GM10248 (cell line): ENCODE results near the gene IRF2.
"Not testable (repeated sequence)": the region's sequence is repeated elsewhere in the genome, so short reads cannot be mapped to it uniquely, and the experiment has no call there.

Experiments
- CTCF ChIA-PET: fragments of 300-600 bp; sonication (Branson Sonifier 250); formaldehyde crosslinking; extraction: SDS; loops from one replicate; lab custom pipeline; 2021; ENCODE audit warnings: antibody characterized with exemption; lab: Yijun Ruan, JAX
- POLR2A ChIA-PET: fragments of 350-650 bp; sonication (Branson Sonifier 250); formaldehyde crosslinking; extraction: SDS; loops from one replicate; lab custom pipeline; 2020; ENCODE audit warnings: antibody characterized with exemption; lab: Yijun Ruan, JAX
- DNase-seq: peaks from one replicate; pipeline ENCODE4 v3.0.0; 2012; ENCODE audit errors: extremely low spot score
- CTCF ChIP-seq: IDR thresholded peaks from 2 replicates; pipeline ENCODE4 v1.5.1; 2012; ENCODE audit warnings: mild to moderate bottlenecking, low read depth; ENCODE audit errors: extremely low read depth, missing control alignments, control extremely low read depth

IRF2 gene

GRCh38 chr4:184376126-184376838 lies 98.1 kb downstream of the IRF2 start:
- no peak for TF ChIP-seq CTCF
- ChIA-PET POLR2A (no interaction called here), CTCF (interaction anchor here (1.0 to 4.3 kb wide), 4 partner anchors 15 to 112 kb away, joined by 3 to 15 read pairs (median 6); no protein-coding TSS in a partner anchor)
- DNase-seq, result no peak

DNA sequence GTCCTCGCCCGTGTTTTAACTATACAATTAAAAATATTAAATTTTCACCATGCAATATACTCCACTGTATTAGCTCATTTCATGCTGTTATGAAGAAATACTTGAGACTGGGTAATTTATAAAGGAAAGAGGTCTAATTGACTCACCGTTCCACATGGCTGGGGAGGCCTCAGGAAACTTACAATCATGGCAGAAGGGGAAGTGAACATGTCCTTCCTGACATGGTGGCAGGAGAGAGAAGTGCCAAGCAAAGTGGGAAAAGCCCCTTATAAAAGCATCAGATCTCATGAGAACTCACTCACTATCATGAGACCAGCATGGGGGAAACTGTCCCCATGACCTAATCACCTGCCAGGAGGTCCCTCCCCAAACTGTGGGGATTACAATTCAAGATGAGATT lies 98.7 kb downstream of the IRF2 start:
- CTCF ChIA-PET, result interaction anchor here (0.8 to 4.3 kb wide), 3 partner anchors 9 to 112 kb away, joined by 3 to 15 read pairs (median 3); no protein-coding TSS in a partner anchor
- POLR2A ChIA-PET, DNase-seq: not testable (repeated sequence)

GRCh38 chr4:184375027-184375426 lies 99.3 kb downstream of the IRF2 start:
- no peak for TF ChIP-seq CTCF
- DNase-seq, result no peak
- POLR2A ChIA-PET, result no interaction called here
- CTCF ChIA-PET, result interaction anchor here (0.8 to 4.3 kb wide), 3 partner anchors 9 to 111 kb away, joined by 3 to 15 read pairs (median 3); no protein-coding TSS in a partner anchor

GRCh38 chr4:184373886-184374405 lies 100.4 kb downstream of the IRF2 start:
- DNase-seq, result no peak
- ChIA-PET POLR2A (no interaction called here), CTCF (interaction anchor here (0.8 to 1.1 kb wide), 2 partner anchors 9 to 13 kb away, joined by 3 read pairs; no protein-coding TSS in a partner anchor)
- TF ChIP-seq CTCF, result no peak

DNA sequence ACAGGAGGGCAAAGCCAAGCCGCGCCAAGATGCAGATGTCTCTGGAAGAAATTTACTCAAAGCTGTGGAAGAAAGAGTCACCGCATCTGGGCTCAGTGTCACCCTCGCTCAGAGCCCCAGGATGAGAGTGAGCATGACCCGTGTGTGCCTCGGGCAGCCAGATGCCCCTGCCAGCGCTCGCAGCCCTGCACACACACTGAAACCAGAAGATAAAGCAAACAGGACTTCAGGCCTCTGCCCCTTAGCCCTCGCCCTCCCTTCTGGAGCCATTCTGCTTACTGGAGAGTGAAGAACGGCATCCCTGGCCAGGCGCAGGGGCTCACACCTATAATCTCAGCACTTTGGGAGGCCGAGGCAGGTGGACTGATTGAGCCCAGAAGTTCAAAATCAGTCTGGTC lies 103.0 kb downstream of the IRF2 start:
- POLR2A ChIA-PET, result no interaction called here

GRCh38 chr4:184370711-184371389 lies 103.5 kb downstream of the IRF2 start:
- TF ChIP-seq CTCF, result no peak
- ChIA-PET POLR2A (no interaction called here), CTCF (interaction anchor here (0.9 to 3.0 kb wide), 10 partner anchors 8 to 119 kb away, joined by 3 to 9 read pairs (median 4); no protein-coding TSS in a partner anchor)
- no peak for DNase-seq

More for the DNA sequence above, 103.0 kb downstream of the IRF2 start:
- CTCF ChIA-PET, result interaction anchor here (1.0 to 3.0 kb wide), 6 partner anchors 8 to 64 kb away, joined by 3 to 9 read pairs (median 4); no protein-coding TSS in a partner anchor
- DNase-seq, result no peak
- TF ChIP-seq CTCF, result no peak
